Measurements from ENCODE around the gene SPNS1.

The SPNS1 gene

DNA sequence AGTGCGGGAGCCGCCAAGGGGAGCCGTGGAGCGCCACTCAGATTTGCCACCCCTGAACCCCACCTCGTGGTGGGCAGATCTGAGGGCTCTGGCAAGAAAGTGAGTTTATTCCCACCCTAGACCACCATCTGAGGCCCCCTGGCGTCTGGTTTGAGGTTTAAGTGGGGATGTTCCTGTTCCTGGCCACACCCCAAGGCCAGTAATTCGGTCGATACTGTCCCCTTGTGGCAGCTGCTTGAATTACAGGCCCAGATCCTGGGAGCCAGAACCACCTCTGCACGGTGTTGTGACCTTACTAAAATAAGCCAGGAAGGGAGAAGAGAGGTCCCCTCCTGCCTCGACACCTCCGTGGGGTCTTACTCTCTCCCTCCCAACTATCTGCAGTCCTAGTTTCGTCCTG, 6.9 kb downstream of the SPNS1 start:
- TF ChIP-seq GATA2 (IDR thresholded peaks at IDR 0.05; ENCODE audit: low read depth, low read length), result no peak
- TF ChIP-seq GATA3 (IDR thresholded peaks at IDR 0.05; ENCODE audit: low read depth, low read length), result no peak

DNA sequence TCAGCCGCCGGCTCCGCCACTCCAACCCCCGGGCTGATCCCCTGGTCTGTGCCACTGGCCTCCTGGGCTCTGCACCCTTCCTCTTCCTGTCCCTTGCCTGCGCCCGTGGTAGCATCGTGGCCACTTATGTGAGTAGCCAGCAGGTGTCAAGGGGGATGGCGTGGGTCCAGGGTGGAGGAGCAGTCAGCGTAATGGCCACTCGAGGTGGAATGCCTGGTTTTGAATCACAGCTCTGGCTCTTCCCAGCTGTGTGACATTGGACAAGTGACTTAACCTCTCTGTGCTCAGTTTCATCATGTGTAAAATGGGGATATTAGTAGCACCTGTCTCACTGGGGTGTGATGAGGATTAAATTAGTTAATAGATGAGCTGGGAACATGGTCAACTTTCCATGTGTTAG, 7.8 kb downstream of the SPNS1 start:
- no peak for TF ChIP-seq GATA2 (IDR thresholded peaks at IDR 0.05; ENCODE audit: low read depth, low read length)

DNA sequence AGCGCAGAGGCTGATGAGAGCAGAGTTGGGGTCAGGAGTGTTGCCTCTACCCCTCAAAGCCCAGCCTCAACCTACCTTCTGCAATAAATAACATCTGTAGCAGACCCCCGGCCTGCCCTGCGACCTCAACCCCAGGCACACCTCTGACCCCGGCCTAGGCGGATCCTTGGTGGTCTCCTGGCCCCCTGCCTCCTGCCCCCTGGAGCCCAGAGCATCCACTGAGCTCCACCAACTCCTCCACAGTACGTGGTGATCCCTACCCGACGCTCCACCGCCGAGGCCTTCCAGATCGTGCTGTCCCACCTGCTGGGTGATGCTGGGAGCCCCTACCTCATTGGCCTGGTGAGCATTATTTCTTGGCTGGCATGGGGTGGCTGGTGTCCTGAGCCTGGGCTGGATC, 8.4 kb downstream of the SPNS1 start:
- TF ChIP-seq GATA2 (IDR thresholded peaks at IDR 0.05; ENCODE audit: low read depth, low read length), result no peak
- TF ChIP-seq GATA3 (IDR thresholded peaks at IDR 0.05; ENCODE audit: low read depth, low read length), result no peak

DNA sequence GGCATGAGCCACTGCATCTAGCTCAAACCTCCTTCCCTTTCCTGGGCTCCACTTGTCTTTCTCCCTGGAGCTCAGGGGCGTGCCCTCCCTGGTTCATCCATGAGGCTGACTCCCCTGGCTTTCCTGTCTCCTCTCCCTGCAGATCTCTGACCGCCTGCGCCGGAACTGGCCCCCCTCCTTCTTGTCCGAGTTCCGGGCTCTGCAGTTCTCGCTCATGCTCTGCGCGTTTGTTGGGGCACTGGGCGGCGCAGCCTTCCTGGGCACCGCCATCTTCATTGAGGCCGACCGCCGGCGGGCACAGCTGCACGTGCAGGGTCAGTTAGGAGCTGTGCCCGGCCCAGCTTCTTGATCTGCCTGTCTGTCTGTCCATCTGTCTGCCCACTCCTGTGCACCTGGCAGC, 9.1 kb downstream of the SPNS1 start:
- no peak for TF ChIP-seq GATA3 (IDR thresholded peaks at IDR 0.05; ENCODE audit: low read depth, low read length)
- TF ChIP-seq GATA2 (IDR thresholded peaks at IDR 0.05; ENCODE audit: low read depth, low read length), result no peak

DNA sequence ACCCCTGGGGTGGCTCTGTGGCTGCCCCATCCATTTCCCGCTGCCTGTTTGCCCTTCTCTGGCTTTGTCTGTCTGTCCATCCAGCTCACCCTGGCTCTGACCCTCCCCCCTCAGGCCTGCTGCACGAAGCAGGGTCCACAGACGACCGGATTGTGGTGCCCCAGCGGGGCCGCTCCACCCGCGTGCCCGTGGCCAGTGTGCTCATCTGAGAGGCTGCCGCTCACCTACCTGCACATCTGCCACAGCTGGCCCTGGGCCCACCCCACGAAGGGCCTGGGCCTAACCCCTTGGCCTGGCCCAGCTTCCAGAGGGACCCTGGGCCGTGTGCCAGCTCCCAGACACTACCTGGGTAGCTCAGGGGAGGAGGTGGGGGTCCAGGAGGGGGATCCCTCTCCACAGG, 9.5 kb downstream of the SPNS1 start:
- TF ChIP-seq GATA2 (IDR thresholded peaks at IDR 0.05; ENCODE audit: low read depth, low read length), result no peak
- no peak for TF ChIP-seq GATA3 (IDR thresholded peaks at IDR 0.05; ENCODE audit: low read depth, low read length)

DNA sequence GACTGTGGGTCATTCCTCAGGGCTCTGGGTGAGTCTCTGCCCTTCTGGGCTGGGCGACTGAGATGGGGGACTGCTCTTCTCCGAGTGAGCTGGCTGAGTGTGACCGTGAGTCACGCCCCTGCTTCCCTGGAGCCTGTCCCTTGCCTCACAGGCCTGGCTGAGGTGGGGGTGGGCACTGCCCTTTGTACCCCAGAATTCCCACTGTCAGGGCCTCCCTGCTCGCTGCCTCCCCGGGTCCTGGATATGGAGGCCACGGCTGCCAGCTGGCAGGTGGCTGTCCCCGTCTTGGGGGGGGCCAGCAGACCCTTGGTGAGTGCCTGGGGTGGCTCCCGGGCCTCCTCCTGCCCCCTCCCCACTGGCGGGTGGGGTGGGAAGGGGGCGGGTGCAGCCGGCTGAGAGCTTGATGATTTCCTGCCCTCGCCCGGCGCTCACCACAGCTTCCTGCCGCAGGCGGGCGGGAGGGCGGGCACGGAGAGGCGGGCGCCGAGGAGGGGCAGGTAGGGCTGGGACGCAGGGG, 10.1 kb downstream of the SPNS1 start, which contains the start of gene LAT:
Gene LAT, plus strand, starts transcription at position 434 of the 517 bp plus-strand sequence. CDS start 366 bp downstream, outside the sequence.
- TF ChIP-seq GATA3 (IDR thresholded peaks at IDR 0.05; ENCODE audit: low read depth, low read length), result no peak
- no peak for TF ChIP-seq GATA2 (IDR thresholded peaks at IDR 0.05; ENCODE audit: low read depth, low read length)

DNA sequence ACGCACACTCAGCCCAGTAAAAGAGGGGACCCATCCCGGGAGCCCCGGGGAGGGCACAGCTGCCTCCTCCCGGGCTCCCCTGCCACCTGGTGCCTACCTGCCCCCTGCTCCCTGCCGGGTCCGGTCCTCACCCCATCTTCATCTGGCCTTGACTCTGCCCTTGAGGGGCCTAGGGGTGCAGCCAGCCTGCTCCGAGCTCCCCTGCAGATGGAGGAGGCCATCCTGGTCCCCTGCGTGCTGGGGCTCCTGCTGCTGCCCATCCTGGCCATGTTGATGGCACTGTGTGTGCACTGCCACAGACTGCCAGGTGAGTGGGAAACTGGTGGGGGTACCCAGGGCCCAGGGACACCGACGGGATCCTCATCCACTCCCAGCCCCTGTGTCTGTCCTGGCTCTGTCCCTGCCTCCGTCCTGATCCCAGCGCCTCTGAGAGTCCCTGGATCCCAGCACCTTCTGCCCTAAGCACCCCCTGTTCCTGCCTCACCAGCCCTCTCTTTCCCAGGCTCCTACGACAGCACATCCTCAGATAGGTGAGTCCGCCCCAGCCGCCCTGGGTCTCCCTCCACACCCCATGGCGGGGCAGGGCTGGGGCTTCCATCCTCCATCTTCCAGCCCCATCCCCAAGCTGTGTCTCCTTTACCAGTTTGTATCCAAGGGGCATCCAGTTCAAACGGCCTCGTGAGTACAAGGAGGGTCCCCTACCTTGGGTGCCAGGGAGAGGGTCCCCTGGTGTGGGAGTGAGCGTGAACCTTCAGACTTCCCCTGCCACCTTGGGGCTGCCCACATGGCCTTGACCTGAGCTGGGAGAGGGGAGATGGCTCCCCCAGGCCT, 10.8 kb downstream of the SPNS1 start:
- no peak for TF ChIP-seq GATA3 (IDR thresholded peaks at IDR 0.05; ENCODE audit: low read depth, low read length)
- no peak for TF ChIP-seq GATA2 (IDR thresholded peaks at IDR 0.05; ENCODE audit: low read depth, low read length)

DNA sequence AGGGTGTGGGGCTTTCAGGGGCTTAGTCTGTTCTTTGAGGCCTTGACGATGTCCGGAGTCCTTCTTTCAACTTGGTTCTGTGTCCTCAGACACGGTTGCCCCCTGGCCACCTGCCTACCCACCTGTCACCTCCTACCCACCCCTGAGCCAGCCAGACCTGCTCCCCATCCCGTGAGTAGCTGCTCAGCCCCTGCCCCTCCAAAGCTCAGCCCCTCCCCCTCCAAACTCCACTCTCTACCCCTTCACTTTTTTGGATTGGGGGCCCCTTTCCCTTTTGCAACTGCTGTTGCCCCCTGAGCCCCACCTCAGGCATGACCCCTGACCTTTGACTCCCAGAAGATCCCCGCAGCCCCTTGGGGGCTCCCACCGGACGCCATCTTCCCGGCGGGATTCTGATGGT, 11.5 kb downstream of the SPNS1 start:
- TF ChIP-seq GATA2 (IDR thresholded peaks at IDR 0.05; ENCODE audit: low read depth, low read length) (no peak), GATA3 (IDR thresholded peaks at IDR 0.05; ENCODE audit: low read depth, low read length) (no peak)

DNA sequence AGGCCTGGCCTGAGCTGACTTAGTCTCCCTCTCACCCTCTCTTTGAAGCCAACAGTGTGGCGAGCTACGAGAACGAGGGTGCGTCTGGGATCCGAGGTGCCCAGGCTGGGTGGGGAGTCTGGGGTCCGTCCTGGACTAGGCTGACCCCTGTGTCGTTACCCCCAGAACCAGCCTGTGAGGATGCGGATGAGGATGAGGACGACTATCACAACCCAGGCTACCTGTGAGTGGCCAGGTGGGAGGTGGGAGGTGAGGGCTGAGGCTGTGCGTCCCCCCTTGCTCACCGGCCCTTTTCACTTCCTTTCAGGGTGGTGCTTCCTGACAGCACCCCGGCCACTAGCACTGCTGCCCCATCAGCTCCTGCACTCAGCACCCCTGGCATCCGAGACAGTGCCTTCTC, 11.9 kb downstream of the SPNS1 start:
- TF ChIP-seq GATA3 (IDR thresholded peaks at IDR 0.05; ENCODE audit: low read depth, low read length), result no peak
- no peak for TF ChIP-seq GATA2 (IDR thresholded peaks at IDR 0.05; ENCODE audit: low read depth, low read length)

DNA sequence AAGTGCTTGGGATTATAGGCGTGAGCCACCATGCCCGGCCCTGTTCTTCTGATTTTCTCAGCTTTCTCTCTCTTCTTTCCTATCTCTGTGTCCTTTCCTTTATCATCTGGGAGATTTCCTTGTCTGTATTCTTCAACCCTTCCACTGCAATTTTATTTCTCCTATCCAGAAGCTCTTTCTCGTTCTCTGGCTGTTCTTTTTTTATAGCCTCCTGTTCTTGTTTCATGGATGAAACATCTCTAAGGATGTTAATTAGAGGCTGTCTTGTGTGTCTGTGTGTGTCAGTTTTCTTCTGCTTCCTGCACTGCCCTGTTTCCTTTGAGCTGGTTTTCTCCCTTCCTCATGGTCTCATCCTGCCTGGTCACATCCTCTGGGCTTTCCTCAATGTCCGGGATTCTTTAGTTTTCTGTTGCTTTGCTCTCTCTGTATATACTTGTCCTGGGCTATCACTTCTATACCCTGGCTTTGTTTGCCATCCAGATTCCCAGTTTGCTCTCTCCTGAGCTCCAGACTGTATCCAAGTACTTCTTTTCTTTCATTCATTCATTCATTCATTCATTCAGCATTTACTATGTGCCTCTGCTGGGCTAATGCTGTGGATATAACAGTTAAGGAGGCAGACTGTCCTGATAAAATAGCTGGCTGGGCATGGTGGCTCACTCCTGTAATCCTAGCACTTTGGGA, 12.7 kb downstream of the SPNS1 start:
- TF ChIP-seq GATA2 (IDR thresholded peaks at IDR 0.05; ENCODE audit: low read depth, low read length) (no peak), GATA3 (IDR thresholded peaks at IDR 0.05; ENCODE audit: low read depth, low read length) (no peak)

DNA sequence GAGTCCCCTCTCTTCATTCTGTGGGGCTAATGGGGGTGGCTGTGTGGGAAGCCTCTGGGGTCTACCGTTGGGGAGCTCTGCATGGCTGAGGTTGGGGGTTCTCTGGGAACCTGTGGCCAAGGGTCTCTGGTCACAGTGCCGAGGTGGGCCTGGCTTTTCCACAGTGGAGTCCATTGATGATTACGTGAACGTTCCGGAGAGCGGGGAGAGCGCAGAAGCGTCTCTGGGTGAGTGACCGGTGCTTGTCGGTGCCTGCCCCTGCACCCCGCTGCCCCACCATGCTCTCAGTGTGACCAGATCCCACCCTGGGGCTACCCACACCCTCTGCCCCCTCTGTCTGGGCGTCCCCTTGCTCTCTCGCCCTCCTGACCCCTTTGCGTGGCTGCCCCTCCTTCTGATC, 14.8 kb downstream of the SPNS1 start:
- TF ChIP-seq GATA3 (IDR thresholded peaks at IDR 0.05; ENCODE audit: low read depth, low read length) (no peak), GATA2 (IDR thresholded peaks at IDR 0.05; ENCODE audit: low read depth, low read length) (no peak)

DNA sequence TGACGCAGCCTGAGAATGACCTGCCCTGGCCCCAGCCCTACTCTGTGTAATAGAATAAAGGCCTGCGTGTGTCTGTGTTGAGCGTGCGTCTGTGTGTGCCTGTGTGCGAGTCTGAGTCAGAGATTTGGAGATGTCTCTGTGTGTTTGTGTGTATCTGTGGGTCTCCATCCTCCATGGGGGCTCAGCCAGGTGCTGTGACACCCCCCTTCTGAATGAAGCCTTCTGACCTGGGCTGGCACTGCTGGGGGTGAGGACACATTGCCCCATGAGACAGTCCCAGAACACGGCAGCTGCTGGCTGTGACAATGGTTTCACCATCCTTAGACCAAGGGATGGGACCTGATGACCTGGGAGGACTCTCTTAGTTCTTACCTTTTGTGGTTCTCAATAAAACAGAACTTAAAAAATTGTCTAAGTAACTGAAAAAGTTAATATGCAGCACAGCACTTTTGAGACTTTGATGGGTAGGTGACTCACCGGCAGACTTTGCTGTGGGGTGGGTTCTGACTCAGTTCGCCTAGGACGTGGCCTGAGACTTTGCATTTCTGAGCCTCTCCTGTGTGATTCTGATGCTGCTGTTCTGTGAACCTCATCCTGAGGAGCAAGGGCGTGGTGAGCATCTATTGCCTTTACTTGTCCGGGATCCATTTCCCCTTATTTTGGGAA, 15.9 kb downstream of the SPNS1 start:
- TF ChIP-seq GATA2 (IDR thresholded peaks at IDR 0.05; ENCODE audit: low read depth, low read length), result no peak
- no peak for TF ChIP-seq GATA3 (IDR thresholded peaks at IDR 0.05; ENCODE audit: low read depth, low read length)

DNA sequence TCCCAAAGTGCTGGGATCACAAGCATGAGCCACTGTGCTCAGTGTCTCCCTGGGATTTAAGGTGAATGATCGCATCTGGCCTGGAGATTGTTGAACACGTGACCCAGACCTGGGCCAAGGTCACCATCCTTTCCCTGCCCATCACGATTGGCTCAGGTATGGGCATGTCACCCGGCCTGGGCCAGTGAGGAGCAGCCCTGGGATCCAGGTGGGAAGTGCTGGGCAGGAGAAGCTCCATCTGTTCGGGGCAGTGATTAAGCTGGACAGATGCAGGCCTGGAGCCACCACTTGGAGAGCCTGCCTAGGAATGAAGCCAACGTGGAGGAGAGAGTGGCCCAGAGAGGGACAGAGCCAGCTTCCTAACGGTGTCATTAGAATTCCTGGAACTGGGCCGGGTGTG, 17.1 kb downstream of the SPNS1 start:
- TF ChIP-seq GATA3 (IDR thresholded peaks at IDR 0.05; ENCODE audit: low read depth, low read length) (no peak), GATA2 (IDR thresholded peaks at IDR 0.05; ENCODE audit: low read depth, low read length) (no peak)

DNA sequence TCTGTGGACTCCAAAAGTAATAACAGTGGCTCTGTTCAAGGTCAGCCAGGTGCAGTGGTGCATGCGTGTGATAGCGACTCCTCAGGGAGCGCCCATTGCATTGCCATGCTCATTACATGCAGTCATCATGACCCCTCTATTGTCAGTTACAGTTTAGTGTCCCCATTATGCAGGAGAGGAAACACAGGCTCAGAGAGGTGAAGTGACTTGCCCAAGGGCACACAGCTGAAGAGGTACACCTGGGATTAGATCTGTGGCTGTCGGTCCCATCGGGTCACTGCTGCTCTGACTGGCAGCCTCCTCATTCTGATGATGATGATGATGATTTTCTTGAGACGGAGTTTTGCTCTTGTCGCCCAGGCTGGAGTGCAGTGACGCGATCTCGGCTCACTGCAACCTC, 17.9 kb downstream of the SPNS1 start:
- TF ChIP-seq GATA2 (IDR thresholded peaks at IDR 0.05; ENCODE audit: low read depth, low read length) (no peak), GATA3 (IDR thresholded peaks at IDR 0.05; ENCODE audit: low read depth, low read length) (no peak)
